GM23338 (cell line): Measurements from ENCODE around the gene CNTNAP5. TPM values are rescaled to one million over a fixed set of nuclear protein-coding genes. Genes with fewer than 3 reads are reported as not detected.

Experiments used
- ATAC-seq: fragments of 200-7000 bp; cut with Tn5 transposase; 3 replicates; pipeline ENCODE4 v1.9.1; 2020
- DNase-seq: peaks from one replicate; pipeline ENCODE4 v3.0.0-alpha.2; 2015; ENCODE audit warnings: low spot score
- H2AFZ ChIP-seq: fragments of 200-600 bp; sonication (generic); 2 replicates; pipeline ENCODE4 v1.8.0; 2016; ENCODE audit warnings: antibody characterized with exemption, mild to moderate bottlenecking, moderate library complexity
- H3F3A ChIP-seq: fragments of 200-600 bp; sonication (generic); replicated peaks from 2 replicates; pipeline ENCODE4 v1.8.0; 2017; ENCODE audit warnings: antibody characterized with exemption, mixed run types, low read depth
- H3K27ac ChIP-seq: fragments of 200-600 bp; sonication (generic); 2 replicates; pipeline ENCODE4 v1.6.1; 2016; ENCODE audit warnings: low read depth
- H3K27me3 ChIP-seq: fragments of 200-600 bp; sonication (generic); 2 replicates; pipeline ENCODE4 v1.8.0; 2016; ENCODE audit warnings: mild to moderate bottlenecking, mixed run types, moderate library complexity; ENCODE audit not compliant: insufficient read depth
- H3K36me3 ChIP-seq: fragments of 200-600 bp; sonication (generic); 2 replicates; pipeline ENCODE4 v1.8.0; 2016; ENCODE audit warnings: mild to moderate bottlenecking; ENCODE audit not compliant: insufficient read depth
- H3K4me1 ChIP-seq: fragments of 200-600 bp; sonication (generic); 2 replicates; pipeline ENCODE4 v1.8.0; 2016; ENCODE audit warnings: mild to moderate bottlenecking, moderate library complexity; ENCODE audit not compliant: insufficient read depth
- H3K4me2 ChIP-seq: fragments of 200-600 bp; sonication (generic); 2 replicates; pipeline ENCODE4 v1.7.1; 2017; ENCODE audit warnings: mixed run types
- H3K4me3 ChIP-seq: fragments of 200-600 bp; sonication (generic); 2 replicates; pipeline ENCODE4 v1.6.1; 2016; ENCODE audit warnings: mixed run types
- H3K79me2 ChIP-seq: fragments of 200-600 bp; sonication (generic); replicated peaks from 2 replicates; pipeline ENCODE4 v1.8.0; 2017; ENCODE audit warnings: mild to moderate bottlenecking; ENCODE audit not compliant: insufficient read depth
- H3K9me2 ChIP-seq: fragments of 200-600 bp; sonication (generic); 2 replicates; pipeline ENCODE4 v1.8.0; 2017; ENCODE audit not compliant: insufficient read depth
- H4K20me1 ChIP-seq: fragments of 200-600 bp; sonication (generic); replicated peaks from 2 replicates; pipeline ENCODE4 v1.8.0; 2017; ENCODE audit warnings: mild to moderate bottlenecking; ENCODE audit not compliant: insufficient read depth
- H3K27ac Mint-ChIP-seq: 2 replicates; pipeline ENCODE4 v1.8.0; 2020; ENCODE audit warnings: inconsistent platforms, mild to moderate bottlenecking, moderate library complexity, mixed read lengths
- H3K27me3 Mint-ChIP-seq: 3 replicates; pipeline ENCODE4 v1.8.0; 2022; ENCODE audit warnings: low read depth, mild to moderate bottlenecking, moderate library complexity, mixed read lengths, inconsistent platforms; ENCODE audit not compliant: insufficient read depth, poor library complexity
- H3K36me3 Mint-ChIP-seq: 3 replicates; pipeline ENCODE4 v1.8.0; 2021; ENCODE audit warnings: low read depth, mild to moderate bottlenecking, inconsistent platforms, moderate library complexity, mixed read lengths
- H3K4me1 Mint-ChIP-seq: 3 replicates; pipeline ENCODE4 v1.8.0; 2020; ENCODE audit warnings: mild to moderate bottlenecking, inconsistent platforms, mixed read lengths
- H3K4me3 Mint-ChIP-seq: 3 replicates; pipeline ENCODE4 v1.8.0; 2021; ENCODE audit warnings: moderate library complexity, mild to moderate bottlenecking, inconsistent platforms, mixed read lengths
- H3K9me3 Mint-ChIP-seq: 3 replicates; pipeline ENCODE4 v1.8.0; 2020; ENCODE audit warnings: moderate library complexity, mild to moderate bottlenecking, inconsistent platforms, mixed read lengths
- CREB1 ChIP-seq: fragments of 250-450 bp; sonication (Bioruptor Pico); IDR thresholded peaks from 2 replicates; pipeline ENCODE4 v1.5.0; 2020; ENCODE audit warnings: low read depth, mild to moderate bottlenecking, moderate library complexity
- EZH2 ChIP-seq: fragments of 200-600 bp; sonication (generic); IDR thresholded peaks from one replicate; pipeline ENCODE4 v1.8.0; 2017; ENCODE audit warnings: antibody characterized with exemption, mild to moderate bottlenecking, low read depth; ENCODE audit not compliant: unreplicated experiment
- EZH2phosphoT487 ChIP-seq: fragments of 200-600 bp; sonication (generic); IDR thresholded peaks from one replicate; pipeline ENCODE4 v1.8.1; 2018; ENCODE audit warnings: antibody characterized with exemption; ENCODE audit not compliant: unreplicated experiment
- JUNB ChIP-seq: IDR thresholded peaks from one replicate; pipeline ENCODE4 v1.6.1; 2016; ENCODE audit warnings: antibody characterized with exemption; ENCODE audit not compliant: unreplicated experiment
- NANOG ChIP-seq: IDR thresholded peaks from 2 replicates; pipeline ENCODE4 v1.6.1; 2016; ENCODE audit warnings: antibody characterized with exemption, borderline replicate concordance
- POLR2AphosphoS5 ChIP-seq: IDR thresholded peaks from 2 replicates; pipeline ENCODE4 v1.6.1; 2016; ENCODE audit warnings: antibody characterized with exemption, low read depth
- STAT1 ChIP-seq: IDR thresholded peaks from one replicate; pipeline ENCODE4 v1.6.1; 2016; ENCODE audit warnings: antibody characterized with exemption; ENCODE audit not compliant: unreplicated experiment
- ZNF114 ChIP-seq: fragments of 250-450 bp; sonication (Bioruptor Pico); IDR thresholded peaks from 2 replicates; pipeline ENCODE4 v1.5.0; 2020; ENCODE audit warnings: mild to moderate bottlenecking, moderate library complexity
- ZNF331 ChIP-seq: fragments of 250-450 bp; sonication (Bioruptor Pico); IDR thresholded peaks from 2 replicates; pipeline ENCODE4 v1.5.0; 2020; ENCODE audit warnings: low read depth, mild to moderate bottlenecking, moderate library complexity
- polyA plus RNA-seq: library from polyadenylated mRNA; unstranded; fragments of >200 nt; fragmentation: Nextera tagmentation; extraction: Ambion mirVana; gene quantifications from 2 replicates; pipeline ENCODE4 v1.2.1, GENCODE V29; 2016
- total RNA-seq: library from RNA; depleted of rRNA; stranded (reverse); fragments of >200 nt; shearing (Covaris generic); gene quantifications from 2 replicates; pipeline ENCODE4 v1.2.3, GENCODE V29; 2014
- TF ChIP-seq, protein P1 (sequence below): fragments of 250-450 bp; sonication (Bioruptor Pico); IDR thresholded peaks from 2 replicates; pipeline ENCODE4 v1.5.0; 2020; ENCODE audit warnings: mild to moderate bottlenecking, moderate library complexity
- TF ChIP-seq, protein P2 (sequence below): IDR thresholded peaks from 2 replicates; pipeline ENCODE4 v1.6.1; 2016; ENCODE audit warnings: antibody characterized with exemption
- TF ChIP-seq, protein P3 (sequence below), 2 experiments: fragments of 200-600 bp in 1 of 2; sonication (generic) in 1 of 2; conservative IDR thresholded peaks; 2 replicates each; pipeline versions ENCODE4 v1.5.1 to v1.6.1; 2016 to 2017; ENCODE audit warnings: antibody characterized with exemption in 2 of 2, low read depth in 2 of 2, mild to moderate bottlenecking in 2 of 2, moderate library complexity in 1 of 2
- TF ChIP-seq, protein P4 (sequence below): IDR thresholded peaks from one replicate; pipeline ENCODE4 v1.6.1; 2018; ENCODE audit warnings: antibody characterized with exemption; ENCODE audit not compliant: unreplicated experiment

CNTNAP5 gene
- total and polyA plus RNA-seq, 2 experiments from 2014 or later = 0.49 to 0.50 TPM

DNA sequence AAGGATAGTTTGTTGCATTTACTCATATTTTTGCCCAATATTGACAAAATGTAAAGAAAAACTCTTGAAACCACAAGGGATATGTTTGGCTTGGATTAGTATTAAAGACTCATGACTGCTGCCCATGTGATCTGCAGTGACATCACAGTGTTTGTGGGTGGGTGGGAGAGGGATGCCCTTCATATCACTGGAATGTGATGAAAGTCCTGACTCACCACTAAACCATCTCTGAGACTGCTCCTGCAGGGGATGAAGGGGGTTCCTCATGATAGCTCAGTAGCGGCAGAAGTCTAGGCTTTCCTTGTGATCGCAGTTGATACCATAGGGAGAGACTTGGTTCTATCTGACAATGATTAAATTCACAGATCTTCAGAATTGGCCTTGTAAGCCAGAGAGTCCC is 451.2 kb downstream of the CNTNAP5 start:
- no peak overlapping the region for H3K4me3 Mint-ChIP-seq
- Histone ChIP-seq H3K27me3 (no peaks in the 10 kb centered on the region), H3K4me3 (no peak overlapping the region), H3F3A (no peaks in the 10 kb centered on the region), H3K27ac (no peak overlapping the region), H3K36me3 (no peaks in the 10 kb centered on the region), H3K4me1 (no peaks in the 10 kb centered on the region), H3K9me2 (0 out of 2 replicates have a peak, but pooled peaks cover 2% of the 10 kb centered on the region), H3K79me2 (no peaks in the 10 kb centered on the region), H4K20me1 (no peaks in the 10 kb centered on the region), H2AFZ (no peak overlapping the region), H3K4me2 (no peak overlapping the region)
- H3K27me3 Mint-ChIP-seq = no peaks in the 10 kb centered on the region
- TF ChIP-seq, protein P1, sequence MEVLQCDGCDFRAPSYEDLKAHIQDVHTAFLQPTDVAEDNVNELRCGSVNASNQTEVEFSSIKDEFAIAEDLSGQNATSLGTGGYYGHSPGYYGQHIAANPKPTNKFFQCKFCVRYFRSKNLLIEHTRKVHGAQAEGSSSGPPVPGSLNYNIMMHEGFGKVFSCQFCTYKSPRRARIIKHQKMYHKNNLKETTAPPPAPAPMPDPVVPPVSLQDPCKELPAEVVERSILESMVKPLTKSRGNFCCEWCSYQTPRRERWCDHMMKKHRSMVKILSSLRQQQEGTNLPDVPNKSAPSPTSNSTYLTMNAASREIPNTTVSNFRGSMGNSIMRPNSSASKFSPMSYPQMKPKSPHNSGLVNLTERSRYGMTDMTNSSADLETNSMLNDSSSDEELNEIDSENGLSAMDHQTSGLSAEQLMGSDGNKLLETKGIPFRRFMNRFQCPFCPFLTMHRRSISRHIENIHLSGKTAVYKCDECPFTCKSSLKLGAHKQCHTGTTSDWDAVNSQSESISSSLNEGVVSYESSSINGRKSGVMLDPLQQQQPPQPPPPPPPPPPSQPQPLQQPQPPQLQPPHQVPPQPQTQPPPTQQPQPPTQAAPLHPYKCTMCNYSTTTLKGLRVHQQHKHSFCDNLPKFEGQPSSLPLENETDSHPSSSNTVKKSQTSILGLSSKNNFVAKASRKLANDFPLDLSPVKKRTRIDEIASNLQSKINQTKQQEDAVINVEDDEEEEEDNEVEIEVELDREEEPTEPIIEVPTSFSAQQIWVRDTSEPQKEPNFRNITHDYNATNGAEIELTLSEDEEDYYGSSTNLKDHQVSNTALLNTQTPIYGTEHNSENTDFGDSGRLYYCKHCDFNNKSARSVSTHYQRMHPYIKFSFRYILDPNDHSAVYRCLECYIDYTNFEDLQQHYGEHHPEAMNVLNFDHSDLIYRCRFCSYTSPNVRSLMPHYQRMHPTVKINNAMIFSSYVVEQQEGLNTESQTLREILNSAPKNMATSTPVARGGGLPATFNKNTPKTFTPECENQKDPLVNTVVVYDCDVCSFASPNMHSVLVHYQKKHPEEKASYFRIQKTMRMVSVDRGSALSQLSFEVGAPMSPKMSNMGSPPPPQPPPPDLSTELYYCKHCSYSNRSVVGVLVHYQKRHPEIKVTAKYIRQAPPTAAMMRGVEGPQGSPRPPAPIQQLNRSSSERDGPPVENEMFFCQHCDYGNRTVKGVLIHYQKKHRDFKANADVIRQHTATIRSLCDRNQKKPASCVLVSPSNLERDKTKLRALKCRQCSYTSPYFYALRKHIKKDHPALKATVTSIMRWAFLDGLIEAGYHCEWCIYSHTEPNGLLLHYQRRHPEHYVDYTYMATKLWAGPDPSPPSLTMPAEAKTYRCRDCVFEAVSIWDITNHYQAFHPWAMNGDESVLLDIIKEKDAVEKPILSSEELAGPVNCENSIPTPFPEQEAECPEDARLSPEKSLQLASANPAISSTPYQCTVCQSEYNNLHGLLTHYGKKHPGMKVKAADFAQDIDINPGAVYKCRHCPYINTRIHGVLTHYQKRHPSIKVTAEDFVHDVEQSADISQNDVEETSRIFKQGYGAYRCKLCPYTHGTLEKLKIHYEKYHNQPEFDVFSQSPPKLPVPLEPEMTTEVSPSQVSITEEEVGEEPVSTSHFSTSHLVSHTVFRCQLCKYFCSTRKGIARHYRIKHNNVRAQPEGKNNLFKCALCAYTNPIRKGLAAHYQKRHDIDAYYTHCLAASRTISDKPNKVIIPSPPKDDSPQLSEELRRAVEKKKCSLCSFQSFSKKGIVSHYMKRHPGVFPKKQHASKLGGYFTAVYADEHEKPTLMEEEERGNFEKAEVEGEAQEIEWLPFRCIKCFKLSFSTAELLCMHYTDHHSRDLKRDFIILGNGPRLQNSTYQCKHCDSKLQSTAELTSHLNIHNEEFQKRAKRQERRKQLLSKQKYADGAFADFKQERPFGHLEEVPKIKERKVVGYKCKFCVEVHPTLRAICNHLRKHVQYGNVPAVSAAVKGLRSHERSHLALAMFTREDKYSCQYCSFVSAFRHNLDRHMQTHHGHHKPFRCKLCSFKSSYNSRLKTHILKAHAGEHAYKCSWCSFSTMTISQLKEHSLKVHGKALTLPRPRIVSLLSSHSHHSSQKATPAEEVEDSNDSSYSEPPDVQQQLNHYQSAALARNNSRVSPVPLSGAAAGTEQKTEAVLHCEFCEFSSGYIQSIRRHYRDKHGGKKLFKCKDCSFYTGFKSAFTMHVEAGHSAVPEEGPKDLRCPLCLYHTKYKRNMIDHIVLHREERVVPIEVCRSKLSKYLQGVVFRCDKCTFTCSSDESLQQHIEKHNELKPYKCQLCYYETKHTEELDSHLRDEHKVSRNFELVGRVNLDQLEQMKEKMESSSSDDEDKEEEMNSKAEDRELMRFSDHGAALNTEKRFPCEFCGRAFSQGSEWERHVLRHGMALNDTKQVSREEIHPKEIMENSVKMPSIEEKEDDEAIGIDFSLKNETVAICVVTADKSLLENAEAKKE (CRISPR knock-in tag) = no peak
- TF ChIP-seq POLR2AphosphoS5 (no peak), NANOG (no peak), ZNF331 (CRISPR knock-in tag) (no peak), CREB1 (CRISPR knock-in tag) (no peak), STAT1 (no peak), JUNB (no peak), EZH2phosphoT487 (no peak), ZNF114 (CRISPR knock-in tag) (no peak), EZH2 (no peak)
- TF ChIP-seq, protein P2, sequence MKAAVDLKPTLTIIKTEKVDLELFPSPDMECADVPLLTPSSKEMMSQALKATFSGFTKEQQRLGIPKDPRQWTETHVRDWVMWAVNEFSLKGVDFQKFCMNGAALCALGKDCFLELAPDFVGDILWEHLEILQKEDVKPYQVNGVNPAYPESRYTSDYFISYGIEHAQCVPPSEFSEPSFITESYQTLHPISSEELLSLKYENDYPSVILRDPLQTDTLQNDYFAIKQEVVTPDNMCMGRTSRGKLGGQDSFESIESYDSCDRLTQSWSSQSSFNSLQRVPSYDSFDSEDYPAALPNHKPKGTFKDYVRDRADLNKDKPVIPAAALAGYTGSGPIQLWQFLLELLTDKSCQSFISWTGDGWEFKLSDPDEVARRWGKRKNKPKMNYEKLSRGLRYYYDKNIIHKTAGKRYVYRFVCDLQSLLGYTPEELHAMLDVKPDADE = no peak
- TF ChIP-seq, protein P3, sequence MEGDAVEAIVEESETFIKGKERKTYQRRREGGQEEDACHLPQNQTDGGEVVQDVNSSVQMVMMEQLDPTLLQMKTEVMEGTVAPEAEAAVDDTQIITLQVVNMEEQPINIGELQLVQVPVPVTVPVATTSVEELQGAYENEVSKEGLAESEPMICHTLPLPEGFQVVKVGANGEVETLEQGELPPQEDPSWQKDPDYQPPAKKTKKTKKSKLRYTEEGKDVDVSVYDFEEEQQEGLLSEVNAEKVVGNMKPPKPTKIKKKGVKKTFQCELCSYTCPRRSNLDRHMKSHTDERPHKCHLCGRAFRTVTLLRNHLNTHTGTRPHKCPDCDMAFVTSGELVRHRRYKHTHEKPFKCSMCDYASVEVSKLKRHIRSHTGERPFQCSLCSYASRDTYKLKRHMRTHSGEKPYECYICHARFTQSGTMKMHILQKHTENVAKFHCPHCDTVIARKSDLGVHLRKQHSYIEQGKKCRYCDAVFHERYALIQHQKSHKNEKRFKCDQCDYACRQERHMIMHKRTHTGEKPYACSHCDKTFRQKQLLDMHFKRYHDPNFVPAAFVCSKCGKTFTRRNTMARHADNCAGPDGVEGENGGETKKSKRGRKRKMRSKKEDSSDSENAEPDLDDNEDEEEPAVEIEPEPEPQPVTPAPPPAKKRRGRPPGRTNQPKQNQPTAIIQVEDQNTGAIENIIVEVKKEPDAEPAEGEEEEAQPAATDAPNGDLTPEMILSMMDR (conservative IDR thresholded peaks at IDR 0.05; ENCODE audit: low read depth in 2 of 2) = no peak
- TF ChIP-seq, protein P4, sequence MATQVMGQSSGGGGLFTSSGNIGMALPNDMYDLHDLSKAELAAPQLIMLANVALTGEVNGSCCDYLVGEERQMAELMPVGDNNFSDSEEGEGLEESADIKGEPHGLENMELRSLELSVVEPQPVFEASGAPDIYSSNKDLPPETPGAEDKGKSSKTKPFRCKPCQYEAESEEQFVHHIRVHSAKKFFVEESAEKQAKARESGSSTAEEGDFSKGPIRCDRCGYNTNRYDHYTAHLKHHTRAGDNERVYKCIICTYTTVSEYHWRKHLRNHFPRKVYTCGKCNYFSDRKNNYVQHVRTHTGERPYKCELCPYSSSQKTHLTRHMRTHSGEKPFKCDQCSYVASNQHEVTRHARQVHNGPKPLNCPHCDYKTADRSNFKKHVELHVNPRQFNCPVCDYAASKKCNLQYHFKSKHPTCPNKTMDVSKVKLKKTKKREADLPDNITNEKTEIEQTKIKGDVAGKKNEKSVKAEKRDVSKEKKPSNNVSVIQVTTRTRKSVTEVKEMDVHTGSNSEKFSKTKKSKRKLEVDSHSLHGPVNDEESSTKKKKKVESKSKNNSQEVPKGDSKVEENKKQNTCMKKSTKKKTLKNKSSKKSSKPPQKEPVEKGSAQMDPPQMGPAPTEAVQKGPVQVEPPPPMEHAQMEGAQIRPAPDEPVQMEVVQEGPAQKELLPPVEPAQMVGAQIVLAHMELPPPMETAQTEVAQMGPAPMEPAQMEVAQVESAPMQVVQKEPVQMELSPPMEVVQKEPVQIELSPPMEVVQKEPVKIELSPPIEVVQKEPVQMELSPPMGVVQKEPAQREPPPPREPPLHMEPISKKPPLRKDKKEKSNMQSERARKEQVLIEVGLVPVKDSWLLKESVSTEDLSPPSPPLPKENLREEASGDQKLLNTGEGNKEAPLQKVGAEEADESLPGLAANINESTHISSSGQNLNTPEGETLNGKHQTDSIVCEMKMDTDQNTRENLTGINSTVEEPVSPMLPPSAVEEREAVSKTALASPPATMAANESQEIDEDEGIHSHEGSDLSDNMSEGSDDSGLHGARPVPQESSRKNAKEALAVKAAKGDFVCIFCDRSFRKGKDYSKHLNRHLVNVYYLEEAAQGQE = no peak
- no peaks in the 10 kb centered on the region; the same call in 2 of the 3 replicates for H3K36me3 Mint-ChIP-seq
- ATAC-seq (no peak), DNase-seq (no peak)
- H3K27ac Mint-ChIP-seq = no peak overlapping the region
- no peaks in the 10 kb centered on the region for H3K4me1 Mint-ChIP-seq
- no peaks in the 10 kb centered on the region for H3K9me3 Mint-ChIP-seq
